DOHH2 (cell line): ENCODE results near the gene CDC42BPA.
A peak's percentile ranks its signal among the peaks of the same experiment; 100 is the strongest.

Experiments used
- H3F3A ChIP-seq: fragments of 200-600 bp; sonication (generic), shearing (Covaris generic); 2 replicates; pipeline ENCODE4 v1.6.0; 2016; ENCODE audit warnings: antibody characterized with exemption, mild to moderate bottlenecking; ENCODE audit not compliant: control insufficient read depth, insufficient read depth
- H3K27ac ChIP-seq: fragments of 200-600 bp; sonication (generic); 2 replicates; pipeline ENCODE4 v1.5.1; 2014; ENCODE audit warnings: low read depth, mild to moderate bottlenecking, low read length, moderate library complexity
- H3K27me3 ChIP-seq: fragments of 200-600 bp; sonication (generic); 2 replicates; pipeline ENCODE4 v1.6.1; 2014; ENCODE audit warnings: mild to moderate bottlenecking, low read length, mixed read lengths; ENCODE audit not compliant: control insufficient read depth
- H3K36me3 ChIP-seq: fragments of 200-600 bp; sonication (generic); 2 replicates; pipeline ENCODE4 v1.6.1; 2014; ENCODE audit warnings: mild to moderate bottlenecking, low read length, moderate library complexity, mixed read lengths; ENCODE audit not compliant: control insufficient read depth
- H3K4me1 ChIP-seq: fragments of 200-600 bp; sonication (generic); 2 replicates; pipeline ENCODE4 v1.6.1; 2014; ENCODE audit warnings: mild to moderate bottlenecking, low read length, mixed read lengths; ENCODE audit not compliant: control insufficient read depth
- H3K4me2 ChIP-seq: fragments of 200-600 bp; sonication (generic); 2 replicates; pipeline ENCODE4 v1.6.0; 2014; ENCODE audit warnings: mild to moderate bottlenecking, low read length, moderate library complexity
- H3K4me3 ChIP-seq: fragments of 200-600 bp; sonication (generic); 2 replicates; pipeline ENCODE4 v1.5.1; 2014; ENCODE audit warnings: mild to moderate bottlenecking, low read length, mixed read lengths
- H3K79me2 ChIP-seq: fragments of 200-600 bp; sonication (generic); 2 replicates; pipeline ENCODE4 v1.6.1; 2014; ENCODE audit warnings: mild to moderate bottlenecking, low read length, mixed read lengths; ENCODE audit not compliant: control insufficient read depth
- H3K9me2 ChIP-seq: fragments of 200-600 bp; sonication (generic); replicated peaks from 2 replicates; pipeline ENCODE4 v1.6.1; 2014; ENCODE audit warnings: mild to moderate bottlenecking, low read length, mixed read lengths; ENCODE audit not compliant: control insufficient read depth
- H3K9me3 ChIP-seq: fragments of 200-600 bp; sonication (generic); 2 replicates; pipeline ENCODE4 v1.6.1; 2014; ENCODE audit warnings: antibody characterized with exemption, low read length, mixed read lengths; ENCODE audit not compliant: control insufficient read depth, insufficient read depth
- H4K20me1 ChIP-seq: fragments of 200-600 bp; sonication (generic); 2 replicates; pipeline ENCODE4 v1.6.0; 2014; ENCODE audit warnings: low read depth, mild to moderate bottlenecking, antibody characterized with exemption, low read length, moderate library complexity; ENCODE audit not compliant: control insufficient read depth, insufficient read depth
- CTCF ChIP-seq: fragments of 200-600 bp; sonication (generic); IDR thresholded peaks from one replicate; pipeline ENCODE4 v1.5.1; 2014; ENCODE audit warnings: antibody characterized with exemption, mild to moderate bottlenecking, low read depth, low read length; ENCODE audit not compliant: poor library complexity, severe bottlenecking
- EZH2phosphoT487 ChIP-seq: fragments of 200-600 bp; sonication (generic); IDR thresholded peaks from 2 replicates; pipeline ENCODE4 v1.6.1; 2017; ENCODE audit warnings: borderline replicate concordance, mild to moderate bottlenecking, antibody characterized with exemption, low read length, moderate library complexity, mixed read lengths

The CDC42BPA gene

GRCh38 chr1:226943927-226944326 is 374.4 kb downstream of the CDC42BPA start:
- Histone ChIP-seq H3K27me3 (no peaks in the 10 kb centered on the region), H3K79me2 (peaks cover 63% of the 10 kb centered on the region), H3K36me3 (no peaks in the 10 kb centered on the region), H3K4me1 (peaks cover 27% of the 10 kb centered on the region), H3F3A (no peaks in the 10 kb centered on the region), H3K27ac (no peak overlapping the region), H3K9me3 (no peaks in the 10 kb centered on the region), H3K9me2 (no peaks in the 10 kb centered on the region), H4K20me1 (no peaks in the 10 kb centered on the region), H3K4me3 (no peak overlapping the region), H3K4me2 (no peak overlapping the region)
- no peak for TF ChIP-seq EZH2phosphoT487
- TF ChIP-seq CTCF: no peak

DNA sequence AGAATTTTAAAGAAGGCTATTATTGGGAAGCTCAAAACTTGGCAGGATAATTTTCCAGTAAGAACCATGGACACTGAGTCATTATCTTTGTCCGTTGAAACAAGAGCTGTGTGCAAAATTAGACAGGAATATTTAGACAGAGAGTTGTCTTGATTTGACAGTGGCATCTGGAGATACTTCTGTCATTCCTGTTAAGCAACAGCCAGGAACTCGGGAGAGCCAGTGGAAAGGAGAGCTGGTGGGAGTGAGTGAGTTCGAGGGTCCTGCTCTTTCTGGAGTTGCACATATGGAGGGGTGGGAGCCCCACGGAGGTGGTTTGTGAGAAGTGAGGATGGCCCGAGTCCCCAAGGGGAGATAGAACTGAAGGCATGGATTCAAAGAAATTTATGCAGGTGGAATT is 375.1 kb downstream of the CDC42BPA start:
- Histone ChIP-seq H3K27me3 (no peaks in the 10 kb centered on the region), H3K9me3 (no peaks in the 10 kb centered on the region), H3K36me3 (no peaks in the 10 kb centered on the region), H3K4me1 (peaks cover 35% of the 10 kb centered on the region), H3F3A (no peaks in the 10 kb centered on the region), H4K20me1 (no peaks in the 10 kb centered on the region), H3K4me2 (no peak overlapping the region), H3K4me3 (no peak overlapping the region), H3K27ac (no peak overlapping the region), H3K9me2 (no peaks in the 10 kb centered on the region), H3K79me2 (peaks cover 58% of the 10 kb centered on the region)
- no peak for TF ChIP-seq EZH2phosphoT487
- no peak for TF ChIP-seq CTCF

GRCh38 chr1:226942392-226942791 is 375.9 kb downstream of the CDC42BPA start:
- Histone ChIP-seq H3K4me2 (no peak overlapping the region), H3K9me3 (no peaks in the 10 kb centered on the region), H3F3A (no peaks in the 10 kb centered on the region), H3K79me2 (peaks cover 58% of the 10 kb centered on the region), H3K36me3 (no peaks in the 10 kb centered on the region), H3K4me1 (peaks cover 38% of the 10 kb centered on the region), H3K9me2 (no peaks in the 10 kb centered on the region), H4K20me1 (no peaks in the 10 kb centered on the region), H3K27ac (no peak overlapping the region), H3K4me3 (no peak overlapping the region), H3K27me3 (no peaks in the 10 kb centered on the region)
- TF ChIP-seq EZH2phosphoT487 (no peak), CTCF (no peak)

- Histone ChIP-seq H3K4me3 (peak overlapping the region; percentile 82), H3F3A (no peaks in the 10 kb centered on the region), H3K27ac (no peak overlapping the region), H3K36me3 (no peaks in the 10 kb centered on the region), H3K9me2 (no peaks in the 10 kb centered on the region), H3K79me2 (peaks cover 46% of the 10 kb centered on the region), H3K27me3 (no peaks in the 10 kb centered on the region), H3K9me3 (0 out of 2 replicates have a peak, but pooled peaks cover under 1% of the 10 kb centered on the region), H3K4me1 (peaks cover 38% of the 10 kb centered on the region), H3K4me2 (peak overlapping the region; percentile 91), H4K20me1 (no peaks in the 10 kb centered on the region)
- no peak for TF ChIP-seq EZH2phosphoT487
- no peak for TF ChIP-seq CTCF
Observed at GRCh38 chr1:226940806-226941067, 377.6 kb downstream of the CDC42BPA start.
